ENCODE results near the gene SERGEF.

- TF ChIP-seq CTCF (IDR thresholded peaks at IDR 0.05 in 8 of 11, conservative IDR thresholded peaks at IDR 0.05 in 3 of 11) (no peak), POLR2A (IDR thresholded peaks at IDR 0.05) (no peak)
Observed at GRCh38 chr11:17748761-17749721, 263.8 kb downstream of the SERGEF start.

All from spleen (tissue), 7 donors.